ENCODE data around the gene PTPRF. TPM values are rescaled to one million over a fixed set of nuclear protein-coding genes. Genes with fewer than 3 reads are reported as not detected.

PTPRF gene
- total RNA-seq, 1 experiment from 2014 or later = 110 TPM

GRCh38 chr1:43622471-43622870, 91.8 kb downstream of the PTPRF start:
- intact Hi-C loops (cut with micrococcal nuclease; ENCODE audit: unreplicated experiment) = no loop called here
- H3K27me3 ChIP-seq (replicated peaks; ENCODE audit: insufficient read depth, low read depth, low read length, poor library complexity) = no peaks in the 10 kb centered on the region
- H3K36me3 ChIP-seq (ENCODE audit: insufficient read depth, low read length, poor library complexity, severe bottlenecking) = peaks cover 26% of the 10 kb centered on the region
- no TSS peak for BruUV-seq (replicated peaks)
- DNase-seq (ENCODE audit: low spot score) = no peak
- H3K4me3 ChIP-seq (ENCODE audit: low read depth, low read length, poor library complexity, severe bottlenecking) = no peak overlapping the region
- POLR2A ChIA-PET (ENCODE audit: low non-redundant PET) = interaction anchor here (0.7 kb wide), 1 partner anchor 12 kb away, joined by 11 read pairs; no protein-coding TSS in a partner anchor
- CTCF ChIA-PET = no interaction called here
- H3K9me3 ChIP-seq (ENCODE audit: low read depth, low read length, poor library complexity, severe bottlenecking) = no peaks in the 10 kb centered on the region
- TF ChIP-seq EZH2 (IDR thresholded peaks at IDR 0.05; ENCODE audit: borderline replicate concordance, low read depth, low read length, poor library complexity, severe bottlenecking) = no peak
- no peak for TF ChIP-seq CTCF (conservative IDR thresholded peaks at IDR 0.05; ENCODE audit: low read depth, low read length)
- no peak overlapping the region for H3K27ac ChIP-seq (ENCODE audit: low read depth, low read length, poor library complexity, severe bottlenecking)
- no peaks in the 10 kb centered on the region for H3K4me1 ChIP-seq (ENCODE audit: insufficient read depth, low read length, poor library complexity, severe bottlenecking)

GRCh38 chr1:43622901-43623780, 92.5 kb downstream of the PTPRF start:
- no peak for DNase-seq (ENCODE audit: low spot score)
- ChIA-PET CTCF (no interaction called here), POLR2A (ENCODE audit: low non-redundant PET) (interaction anchor here (0.7 kb wide), 1 partner anchor 13 kb away, joined by 11 read pairs; no protein-coding TSS in a partner anchor)
- H3K36me3 ChIP-seq (ENCODE audit: insufficient read depth, low read length, poor library complexity, severe bottlenecking) = peaks cover 22% of the 10 kb centered on the region
- no peaks in the 10 kb centered on the region for H3K27me3 ChIP-seq (replicated peaks; ENCODE audit: insufficient read depth, low read depth, low read length, poor library complexity)
- TF ChIP-seq CTCF (conservative IDR thresholded peaks at IDR 0.05; ENCODE audit: low read depth, low read length) (no peak), EZH2 (IDR thresholded peaks at IDR 0.05; ENCODE audit: borderline replicate concordance, low read depth, low read length, poor library complexity, severe bottlenecking) (no peak)
- no peak overlapping the region for H3K27ac ChIP-seq (ENCODE audit: low read depth, low read length, poor library complexity, severe bottlenecking)
- H3K4me1 ChIP-seq (ENCODE audit: insufficient read depth, low read length, poor library complexity, severe bottlenecking) = no peaks in the 10 kb centered on the region
- H3K4me3 ChIP-seq (ENCODE audit: low read depth, low read length, poor library complexity, severe bottlenecking) = no peak overlapping the region
- no peaks in the 10 kb centered on the region for H3K9me3 ChIP-seq (ENCODE audit: low read depth, low read length, poor library complexity, severe bottlenecking)
- intact Hi-C loops (cut with micrococcal nuclease; ENCODE audit: unreplicated experiment) = no loop called here
- BruUV-seq (replicated peaks) = TSS peak; percentile 89

- H3K4me3 ChIP-seq (ENCODE audit: low read depth, low read length, poor library complexity, severe bottlenecking) = no peak overlapping the region
- no peak overlapping the region for H3K27ac ChIP-seq (ENCODE audit: low read depth, low read length, poor library complexity, severe bottlenecking)
- no peaks in the 10 kb centered on the region for H3K9me3 ChIP-seq (ENCODE audit: low read depth, low read length, poor library complexity, severe bottlenecking)
- CTCF ChIA-PET = no interaction called here
- no peak for TF ChIP-seq EZH2 (IDR thresholded peaks at IDR 0.05; ENCODE audit: borderline replicate concordance, low read depth, low read length, poor library complexity, severe bottlenecking)
- TF ChIP-seq CTCF (conservative IDR thresholded peaks at IDR 0.05; ENCODE audit: low read depth, low read length) = no peak
- no TSS peak for BruUV-seq (replicated peaks)
- H3K4me1 ChIP-seq (ENCODE audit: insufficient read depth, low read length, poor library complexity, severe bottlenecking) = no peaks in the 10 kb centered on the region
- POLR2A ChIA-PET (ENCODE audit: low non-redundant PET) = no interaction called here
- intact Hi-C loops (cut with micrococcal nuclease; ENCODE audit: unreplicated experiment) = no loop called here
- peaks cover 14% of the 10 kb centered on the region for H3K36me3 ChIP-seq (ENCODE audit: insufficient read depth, low read length, poor library complexity, severe bottlenecking)
- no peaks in the 10 kb centered on the region for H3K27me3 ChIP-seq (replicated peaks; ENCODE audit: insufficient read depth, low read depth, low read length, poor library complexity)
- DNase-seq (ENCODE audit: low spot score) = no peak
Observed at GRCh38 chr1:43625063-43625780, 94.5 kb downstream of the PTPRF start.
